Measurements from ENCODE around the gene RIT1.

DNA sequence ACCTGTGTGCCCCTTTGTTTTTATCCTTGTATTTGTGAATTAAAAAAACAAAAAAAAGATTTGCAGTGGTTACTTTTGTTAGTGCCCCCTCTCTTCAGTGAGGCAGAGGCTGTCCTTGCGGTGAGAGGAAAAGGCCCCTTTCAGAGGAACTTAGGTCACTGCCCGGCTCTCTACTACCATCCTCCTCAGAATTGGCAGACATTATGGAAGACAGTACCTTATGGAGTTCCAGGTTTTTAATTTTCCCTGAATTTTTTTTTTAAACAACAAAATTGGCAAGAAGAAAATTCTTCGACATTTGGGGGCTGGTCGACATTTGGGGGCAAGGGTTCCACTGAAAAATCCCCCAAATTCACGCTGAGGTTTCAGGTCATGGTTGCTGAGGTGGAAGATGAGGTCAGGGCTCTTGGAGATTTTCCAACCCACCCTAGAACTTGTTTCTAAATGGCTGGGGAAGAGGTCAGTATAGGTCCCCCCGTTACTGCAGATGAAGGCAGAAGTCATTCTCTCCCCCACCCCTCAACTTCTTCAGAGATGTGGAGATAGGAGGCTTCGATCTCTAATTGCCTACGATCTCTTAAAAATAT is 35.6 kb upstream of the RIT1 start:
- TF ChIP-seq, protein P1, sequence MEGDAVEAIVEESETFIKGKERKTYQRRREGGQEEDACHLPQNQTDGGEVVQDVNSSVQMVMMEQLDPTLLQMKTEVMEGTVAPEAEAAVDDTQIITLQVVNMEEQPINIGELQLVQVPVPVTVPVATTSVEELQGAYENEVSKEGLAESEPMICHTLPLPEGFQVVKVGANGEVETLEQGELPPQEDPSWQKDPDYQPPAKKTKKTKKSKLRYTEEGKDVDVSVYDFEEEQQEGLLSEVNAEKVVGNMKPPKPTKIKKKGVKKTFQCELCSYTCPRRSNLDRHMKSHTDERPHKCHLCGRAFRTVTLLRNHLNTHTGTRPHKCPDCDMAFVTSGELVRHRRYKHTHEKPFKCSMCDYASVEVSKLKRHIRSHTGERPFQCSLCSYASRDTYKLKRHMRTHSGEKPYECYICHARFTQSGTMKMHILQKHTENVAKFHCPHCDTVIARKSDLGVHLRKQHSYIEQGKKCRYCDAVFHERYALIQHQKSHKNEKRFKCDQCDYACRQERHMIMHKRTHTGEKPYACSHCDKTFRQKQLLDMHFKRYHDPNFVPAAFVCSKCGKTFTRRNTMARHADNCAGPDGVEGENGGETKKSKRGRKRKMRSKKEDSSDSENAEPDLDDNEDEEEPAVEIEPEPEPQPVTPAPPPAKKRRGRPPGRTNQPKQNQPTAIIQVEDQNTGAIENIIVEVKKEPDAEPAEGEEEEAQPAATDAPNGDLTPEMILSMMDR (IDR thresholded peaks at IDR 0.05) = no peak
- TF ChIP-seq POLR2AphosphoS5 (IDR thresholded peaks at IDR 0.05) = no peak
